VCaP (cell line): Measurements from ENCODE around the gene RASA1.

ENCODE experiments used
- H3K27ac ChIP-seq: fragments of 450-650 bp; 2 replicates; pipeline ENCODE4 v1.5.1; 2017
- CTCF ChIP-seq: fragments of 450-650 bp; conservative IDR thresholded peaks from 2 replicates; pipeline ENCODE4 v1.5.1; 2017; ENCODE audit warnings: mild to moderate bottlenecking, moderate library complexity

The RASA1 gene

DNA sequence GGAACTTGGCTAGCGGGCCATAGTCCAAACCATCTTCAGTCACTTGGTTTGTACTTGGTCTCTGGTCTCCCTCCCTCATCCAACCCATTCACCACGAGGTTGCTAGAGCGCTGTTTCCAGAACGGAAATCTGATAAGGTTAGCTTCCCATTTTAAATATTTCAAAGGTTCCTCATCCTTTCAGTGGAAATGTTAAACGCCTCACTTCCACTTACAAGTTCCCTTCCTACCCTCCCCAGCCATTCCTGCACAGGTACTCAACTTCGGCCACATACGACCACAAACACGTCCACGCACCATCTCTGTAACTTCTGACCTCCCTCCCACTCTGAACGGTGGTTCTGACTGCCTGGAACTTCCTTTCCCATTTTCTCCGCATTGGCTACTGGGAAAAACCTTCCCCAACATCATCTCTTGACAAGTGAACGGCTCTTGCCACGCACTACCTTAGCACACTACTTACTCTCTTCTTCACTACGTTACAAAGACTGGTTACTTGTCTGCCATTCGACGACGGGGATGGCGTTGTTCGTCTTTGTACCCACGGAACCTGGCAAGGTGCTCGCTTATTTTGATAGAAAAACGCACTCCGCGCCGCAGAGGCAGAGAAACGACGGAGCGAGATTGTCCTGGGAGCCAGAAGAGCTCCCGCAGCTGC is 144.4 kb downstream of the RASA1 start:
- TF ChIP-seq CTCF = no peak
- peak overlapping the region; percentile 77 for H3K27ac ChIP-seq

DNA sequence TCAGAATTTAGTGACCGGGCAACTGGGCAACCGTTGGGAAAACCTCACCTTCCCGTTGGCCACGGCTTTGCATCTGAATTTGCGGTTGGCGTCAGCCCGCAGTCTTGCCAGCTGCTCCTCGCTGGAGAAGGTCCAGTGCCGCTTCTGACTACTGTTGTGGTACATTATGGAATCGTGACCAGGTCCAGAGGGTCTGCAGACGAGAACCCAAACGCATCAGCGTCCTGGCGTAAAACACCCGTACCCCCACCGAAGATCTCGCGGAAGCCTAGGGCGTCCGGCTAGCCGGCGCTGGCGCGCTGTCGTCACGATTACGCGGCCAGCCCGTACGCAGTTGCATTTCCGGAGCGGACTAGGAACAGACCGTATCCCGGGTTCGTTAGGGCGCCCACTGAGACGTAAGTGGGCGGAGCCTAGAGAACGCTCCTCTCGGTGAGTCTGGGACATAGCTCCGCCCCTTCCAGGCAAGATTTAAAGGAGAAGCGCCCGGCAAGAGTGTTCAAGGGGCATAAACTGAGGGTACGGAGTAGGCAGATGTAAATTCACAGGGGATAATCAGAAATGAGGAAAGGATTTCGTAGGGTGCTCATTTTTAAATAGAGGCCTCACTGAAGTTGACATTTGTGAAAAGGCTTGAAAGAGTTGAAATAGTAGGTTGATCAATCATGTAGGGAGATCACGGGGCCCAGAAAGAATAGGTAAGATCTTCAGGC is 145.1 kb downstream of the RASA1 start, which contains the start of gene CCNH:
CCNH (minus strand) TSS at position 301 of the 713 bp plus-strand sequence; CDS start at position 165, 136 bp downstream.
- no peak for TF ChIP-seq CTCF

GRCh38 chr5:87413343-87413645 is 145.6 kb downstream of the RASA1 start:
- peak overlapping the region; percentile 77 for H3K27ac ChIP-seq
- TF ChIP-seq CTCF = no peak

More for the DNA sequence above, 145.1 kb downstream of the RASA1 start, which contains the start of gene CCNH:
- peak within 1 kb of the TSS; percentile 77 for H3K27ac ChIP-seq

GRCh38 chr5:87418506-87418905 is 150.8 kb downstream of the RASA1 start:
- no peak for TF ChIP-seq CTCF
- no peak overlapping the region for H3K27ac ChIP-seq

- no peak overlapping the region for H3K27ac ChIP-seq
- TF ChIP-seq CTCF = no peak
These were observed 153.6 kb downstream of the RASA1 start for GRCh38 chr5:87421307-87421706.

DNA sequence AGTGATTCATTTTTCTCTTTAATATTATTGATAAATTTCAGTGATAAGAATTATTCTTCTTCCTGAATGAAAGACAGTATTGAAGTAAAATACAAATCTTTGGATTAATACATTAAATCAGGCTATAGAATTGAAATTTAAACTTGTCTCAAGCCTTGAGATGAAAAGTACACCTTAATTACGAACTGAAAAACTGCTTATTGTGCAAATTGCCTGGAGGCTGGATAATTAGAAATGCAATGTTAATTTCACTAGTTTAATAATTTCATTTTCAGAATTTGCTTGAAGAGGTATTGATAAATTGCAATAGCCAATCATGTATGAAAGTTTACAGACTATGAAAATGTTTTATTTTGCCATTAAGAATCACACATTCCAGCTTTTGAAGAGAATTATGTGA is 156.1 kb downstream of the RASA1 start:
- H3K27ac ChIP-seq = no peak overlapping the region
- TF ChIP-seq CTCF = no peak

DNA sequence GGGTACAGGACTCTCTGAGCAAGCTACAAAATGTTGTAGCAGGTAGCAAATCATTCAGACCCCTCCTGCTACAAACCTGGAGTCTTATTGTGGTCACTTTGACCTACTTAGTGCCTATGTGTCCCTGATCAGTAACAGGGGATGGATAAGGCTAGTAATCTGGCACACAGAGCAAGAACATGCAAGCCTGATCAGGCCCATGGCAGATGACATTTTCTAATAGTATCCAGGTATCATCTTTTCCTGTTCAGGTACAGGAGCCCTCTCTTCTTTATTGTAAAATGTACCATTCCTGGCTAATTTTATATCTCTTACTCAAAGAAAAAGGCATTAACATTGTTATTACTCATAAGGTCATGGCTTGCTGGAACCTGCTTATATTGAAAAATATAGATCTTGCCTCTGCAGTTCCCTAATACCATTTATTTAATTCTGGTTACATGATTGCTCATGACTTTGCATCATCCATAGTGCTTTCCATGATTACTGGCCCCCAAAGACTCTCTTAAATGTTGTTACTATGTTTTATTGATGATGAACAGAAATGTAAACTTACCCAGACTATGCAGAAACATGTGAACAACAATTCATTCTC is 163.3 kb downstream of the RASA1 start:
- TF ChIP-seq CTCF = no peak
- no peak overlapping the region for H3K27ac ChIP-seq
